Measurements from ENCODE around the gene SNX5. TPM values are rescaled to one million over a fixed set of nuclear protein-coding genes. Genes with fewer than 3 reads are reported as not detected.
A peak's percentile ranks its signal among the peaks of the same experiment; 100 is the strongest.

SNX5 gene
- total and polyA plus RNA-seq, 2 of the 13 experiments (the other 11 are each of a cell fraction or from before 2014, with no cell fraction given) = 664 to 1,040 TPM

DNA sequence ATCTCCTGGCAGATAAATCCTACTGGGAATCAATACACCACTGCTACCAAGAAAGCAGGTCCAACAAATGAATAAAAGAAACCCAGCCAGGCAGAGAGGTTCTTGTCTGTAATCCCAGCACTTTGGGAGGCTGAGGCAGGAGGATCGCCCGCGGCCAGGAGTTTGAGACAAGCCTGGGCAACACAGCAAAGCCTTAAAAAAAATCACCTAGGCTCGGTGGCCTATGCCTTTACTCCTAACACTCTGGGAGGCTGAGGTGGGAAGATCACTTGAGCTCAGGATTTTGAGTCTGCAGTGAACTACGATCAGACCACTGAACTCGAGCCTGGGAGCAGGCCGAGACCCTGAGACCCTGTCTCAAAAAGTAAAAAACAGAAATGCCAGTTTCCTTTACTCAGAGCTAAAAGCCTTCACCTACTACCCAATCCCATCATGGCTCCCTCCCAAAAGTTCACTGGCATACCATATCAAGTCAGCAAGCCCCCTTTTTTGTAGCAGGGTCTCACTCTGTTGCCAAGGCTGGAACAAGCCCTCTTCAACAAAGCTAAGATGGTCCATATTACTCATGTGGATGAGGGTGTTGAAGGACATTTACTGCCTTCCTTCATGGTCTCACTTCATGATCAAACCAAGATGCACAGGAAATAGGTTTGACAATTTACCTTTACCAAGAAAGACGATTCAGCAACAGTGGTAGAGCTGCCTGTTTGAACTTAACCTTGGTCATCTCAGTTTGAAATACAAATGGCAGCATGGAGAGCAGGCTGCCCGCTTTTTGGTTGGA, 5.3 kb downstream of the SNX5 start:
- intact Hi-C loops (cut with micrococcal nuclease; ENCODE audit: unreplicated experiment) = loop anchor here (10.0 kb wide), 1 partner anchor 311 kb away; no protein-coding TSS in a partner anchor
- POLR2A ChIA-PET = interaction anchor here (0.8 to 3.2 kb wide), 6 partner anchors 19 to 394 kb away, joined by 3 to 17 read pairs (median 4); partner anchors contain the start of genes DSTN, KAT14, PET117 and RRBP1
- H3K9ac ChIP-seq (ENCODE audit: insufficient read depth, low read depth, low read length) = peak overlapping the region; percentile 99
- 32% methylated on average over 9 of the region's 9 CpGs for WGBS (ENCODE audit: low lambda C conversion rate)
- peaks cover 74% of the 10 kb centered on the region for H3K4me1 ChIP-seq (ENCODE audit: insufficient read depth, low read length)
- H3K4me2 ChIP-seq (ENCODE audit: low read depth, low read length) = peak overlapping the region; percentile 95
- DNase-seq (ENCODE audit: low spot score) (no peak), ATAC-seq (no peak), FAIRE-seq (no peak)
- H3K36me3 ChIP-seq (replicated peaks in 1 of 2; ENCODE audit: control insufficient read depth in 1 of 2, insufficient read depth in 2 of 2, low read length in 2 of 2) = peaks cover 1 to 8% of the 10 kb centered on the region in 2 experiments; a peak in 4 of 5 replicates
- no peaks in the 10 kb centered on the region for H3K9me3 ChIP-seq (ENCODE audit: low read length)
- H3K79me2 ChIP-seq (ENCODE audit: insufficient read depth, low read length) = peaks cover 99% of the 10 kb centered on the region
- CTCF ChIA-PET (ENCODE audit: low intra/inter-chr PET ratio, low total read pairs) = no interaction called here
- H3K27ac ChIP-seq (ENCODE audit: extremely low read length, insufficient read depth, low read length) = peak overlapping the region; percentile 97
- no TSS peak for BruUV-seq (replicated peaks)
- no peak overlapping the region for H2AFZ ChIP-seq (ENCODE audit: low read length)
- H4K20me1 ChIP-seq (ENCODE audit: insufficient read depth, low read length) = peaks cover 90% of the 10 kb centered on the region
- in situ Hi-C loops (cut with HindIII; ENCODE audit: extremely low pct_ligation_motif_present, low pct_unique_long_range_greater_than_20kb) = no loop called here
- H3K4me3 ChIP-seq (replicated peaks in 1 of 3; ENCODE audit: insufficient read depth in 1 of 3, low read depth in 2 of 3, low read length in 3 of 3) = peak overlapping the region; percentile 89 to 95 (median 89)
- no peaks in the 10 kb centered on the region; a peak in 1 of 5 replicates for H3K27me3 ChIP-seq (ENCODE audit: control insufficient read depth in 1 of 2, insufficient read depth in 2 of 2, low read length in 2 of 2)
- no peak for TF ChIP-seq HHEX (CRISPR knock-in tag; IDR thresholded peaks at IDR 0.05)
- TF ChIP-seq, protein P1, sequence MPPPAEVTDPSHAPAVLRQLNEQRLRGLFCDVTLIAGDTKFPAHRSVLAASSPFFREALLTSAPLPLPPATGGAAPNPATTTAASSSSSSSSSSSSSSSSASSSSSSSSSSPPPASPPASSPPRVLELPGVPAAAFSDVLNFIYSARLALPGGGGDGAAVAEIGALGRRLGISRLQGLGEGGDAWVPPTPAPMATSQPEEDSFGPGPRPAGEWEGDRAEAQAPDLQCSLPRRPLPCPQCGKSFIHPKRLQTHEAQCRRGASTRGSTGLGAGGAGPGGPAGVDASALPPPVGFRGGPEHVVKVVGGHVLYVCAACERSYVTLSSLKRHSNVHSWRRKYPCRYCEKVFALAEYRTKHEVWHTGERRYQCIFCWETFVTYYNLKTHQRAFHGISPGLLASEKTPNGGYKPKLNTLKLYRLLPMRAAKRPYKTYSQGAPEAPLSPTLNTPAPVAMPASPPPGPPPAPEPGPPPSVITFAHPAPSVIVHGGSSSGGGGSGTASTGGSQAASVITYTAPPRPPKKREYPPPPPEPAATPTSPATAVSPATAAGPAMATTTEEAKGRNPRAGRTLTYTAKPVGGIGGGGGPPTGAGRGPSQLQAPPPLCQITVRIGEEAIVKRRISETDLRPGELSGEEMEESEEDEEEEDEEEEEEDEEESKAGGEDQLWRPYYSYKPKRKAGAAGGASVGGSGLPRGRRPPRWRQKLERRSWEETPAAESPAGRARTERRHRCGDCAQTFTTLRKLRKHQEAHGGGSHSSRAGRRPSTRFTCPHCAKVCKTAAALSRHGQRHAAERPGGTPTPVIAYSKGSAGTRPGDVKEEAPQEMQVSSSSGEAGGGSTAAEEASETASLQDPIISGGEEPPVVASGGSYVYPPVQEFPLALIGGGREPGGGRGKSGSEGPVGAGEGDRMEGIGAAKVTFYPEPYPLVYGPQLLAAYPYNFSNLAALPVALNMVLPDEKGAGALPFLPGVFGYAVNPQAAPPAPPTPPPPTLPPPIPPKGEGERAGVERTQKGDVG (CRISPR knock-in tag; IDR thresholded peaks at IDR 0.05; ENCODE audit: borderline replicate concordance) = no peak
- TF ChIP-seq RBFOX2 (IDR thresholded peaks at IDR 0.05; ENCODE audit: low read depth, low read length) = peak; percentile 9; the same call in 1 of the 2 replicates
- TF ChIP-seq PAF1 (CRISPR knock-in tag; IDR thresholded peaks at IDR 0.05) = 0 out of 2 replicates have a peak, but pooled peaks have one; percentile 73
- TF ChIP-seq ZNF570 (CRISPR knock-in tag; IDR thresholded peaks at IDR 0.05; ENCODE audit: borderline replicate concordance) = 0 out of 2 replicates have a peak, but pooled peaks have one; percentile 47
- TF ChIP-seq, protein P2, sequence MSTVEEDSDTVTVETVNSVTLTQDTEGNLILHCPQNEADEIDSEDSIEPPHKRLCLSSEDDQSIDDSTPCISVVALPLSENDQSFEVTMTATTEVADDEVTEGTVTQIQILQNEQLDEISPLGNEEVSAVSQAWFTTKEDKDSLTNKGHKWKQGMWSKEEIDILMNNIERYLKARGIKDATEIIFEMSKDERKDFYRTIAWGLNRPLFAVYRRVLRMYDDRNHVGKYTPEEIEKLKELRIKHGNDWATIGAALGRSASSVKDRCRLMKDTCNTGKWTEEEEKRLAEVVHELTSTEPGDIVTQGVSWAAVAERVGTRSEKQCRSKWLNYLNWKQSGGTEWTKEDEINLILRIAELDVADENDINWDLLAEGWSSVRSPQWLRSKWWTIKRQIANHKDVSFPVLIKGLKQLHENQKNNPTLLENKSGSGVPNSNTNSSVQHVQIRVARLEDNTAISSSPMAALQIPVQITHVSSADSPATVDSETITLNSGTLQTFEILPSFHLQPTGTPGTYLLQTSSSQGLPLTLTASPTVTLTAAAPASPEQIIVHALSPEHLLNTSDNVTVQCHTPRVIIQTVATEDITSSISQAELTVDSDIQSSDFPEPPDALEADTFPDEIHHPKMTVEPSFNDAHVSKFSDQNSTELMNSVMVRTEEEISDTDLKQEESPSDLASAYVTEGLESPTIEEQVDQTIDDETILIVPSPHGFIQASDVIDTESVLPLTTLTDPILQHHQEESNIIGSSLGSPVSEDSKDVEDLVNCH (CRISPR knock-in tag; IDR thresholded peaks at IDR 0.05) = 0 out of 2 replicates have a peak, but pooled peaks have one; percentile 10
- no peak for TF ChIP-seq HOXA5 (CRISPR knock-in tag; IDR thresholded peaks at IDR 0.05)
- no peak for TF ChIP-seq MTA3 (CRISPR knock-in tag; IDR thresholded peaks at IDR 0.05)
- TF ChIP-seq PRMT3 (CRISPR knock-in tag; IDR thresholded peaks at IDR 0.05; ENCODE audit: borderline replicate concordance, low read depth) = 0 out of 2 replicates have a peak, but pooled peaks have one; percentile 23
- TF ChIP-seq KAT7 (CRISPR knock-in tag; IDR thresholded peaks at IDR 0.05; ENCODE audit: borderline replicate concordance) = peak; percentile 31; the same call in 1 of the 2 replicates
- TF ChIP-seq, protein P3, sequence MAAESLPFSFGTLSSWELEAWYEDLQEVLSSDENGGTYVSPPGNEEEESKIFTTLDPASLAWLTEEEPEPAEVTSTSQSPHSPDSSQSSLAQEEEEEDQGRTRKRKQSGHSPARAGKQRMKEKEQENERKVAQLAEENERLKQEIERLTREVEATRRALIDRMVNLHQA (CRISPR knock-in tag; IDR thresholded peaks at IDR 0.05) = no peak
- TF ChIP-seq NFKB2 (CRISPR knock-in tag; IDR thresholded peaks at IDR 0.05; ENCODE audit: borderline replicate concordance) = no peak
- TF ChIP-seq, protein P4, sequence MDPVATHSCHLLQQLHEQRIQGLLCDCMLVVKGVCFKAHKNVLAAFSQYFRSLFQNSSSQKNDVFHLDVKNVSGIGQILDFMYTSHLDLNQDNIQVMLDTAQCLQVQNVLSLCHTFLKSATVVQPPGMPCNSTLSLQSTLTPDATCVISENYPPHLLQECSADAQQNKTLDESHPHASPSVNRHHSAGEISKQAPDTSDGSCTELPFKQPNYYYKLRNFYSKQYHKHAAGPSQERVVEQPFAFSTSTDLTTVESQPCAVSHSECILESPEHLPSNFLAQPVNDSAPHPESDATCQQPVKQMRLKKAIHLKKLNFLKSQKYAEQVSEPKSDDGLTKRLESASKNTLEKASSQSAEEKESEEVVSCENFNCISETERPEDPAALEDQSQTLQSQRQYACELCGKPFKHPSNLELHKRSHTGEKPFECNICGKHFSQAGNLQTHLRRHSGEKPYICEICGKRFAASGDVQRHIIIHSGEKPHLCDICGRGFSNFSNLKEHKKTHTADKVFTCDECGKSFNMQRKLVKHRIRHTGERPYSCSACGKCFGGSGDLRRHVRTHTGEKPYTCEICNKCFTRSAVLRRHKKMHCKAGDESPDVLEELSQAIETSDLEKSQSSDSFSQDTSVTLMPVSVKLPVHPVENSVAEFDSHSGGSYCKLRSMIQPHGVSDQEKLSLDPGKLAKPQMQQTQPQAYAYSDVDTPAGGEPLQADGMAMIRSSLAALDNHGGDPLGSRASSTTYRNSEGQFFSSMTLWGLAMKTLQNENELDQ (CRISPR knock-in tag; IDR thresholded peaks at IDR 0.05; ENCODE audit: borderline replicate concordance) = no peak
- TF ChIP-seq ZFYVE20 (CRISPR knock-in tag; IDR thresholded peaks at IDR 0.05; ENCODE audit: borderline replicate concordance, low read depth) = no peak
